HepG2 (cell line): Measurements from ENCODE around the gene GOLT1A. TPM values are rescaled to one million over a fixed set of nuclear protein-coding genes. Genes with fewer than 3 reads are reported as not detected.

Experiments
- ATAC-seq: fragments of 200-7000 bp; cut with Tn5 transposase; 3 replicates; pipeline ENCODE4 v1.9.1; 2020; ENCODE audit warnings: mild to moderate bottlenecking, moderate library complexity
- BruUV-seq: library from RNA; stranded (reverse); fragments of 400-500 nt; replicated peaks from 2 replicates; lab custom pipeline; 2021; lab: Mats Ljungman, UMichigan
- CTCF ChIA-PET: fragments of 300-600 bp; formaldehyde crosslinking; extraction: SDS; loops from one replicate; lab custom pipeline; 2021; ENCODE audit warnings: low total read pairs, inconsistent platforms, low intra/inter-chr PET ratio; lab: Yijun Ruan, JAX
- POLR2A ChIA-PET: fragments of 350-600 bp; sonication (Branson Sonifier 250); formaldehyde crosslinking; loops from one replicate; lab custom pipeline; 2020; ENCODE audit warnings: antibody characterized with exemption, inconsistent platforms; lab: Yijun Ruan, JAX
- DNase-seq: peaks from one replicate; pipeline ENCODE4 v3.0.0-alpha.2; 2015; ENCODE audit warnings: low spot score
- FAIRE-seq: peaks from 3 replicates; lab custom pipeline; 2011; peaks lifted over from hg19 to GRCh38; lab: Jason Lieb, UNC
- H2AFZ ChIP-seq: one replicate; pipeline ENCODE4 v1.6.1; 2011; ENCODE audit warnings: low read length, inconsistent platforms
- H3K27ac ChIP-seq: fragments of 300-600 bp; 3 replicates; pipeline ENCODE4 v1.8.0; 2011; ENCODE audit warnings: mixed run types, mild to moderate bottlenecking, mixed read lengths, low read length, inconsistent platforms; ENCODE audit not compliant: insufficient read depth; ENCODE audit errors: extremely low read length
- H3K27me3 ChIP-seq, 2 experiments: fragments of 200-600 bp in 1 of 2; 2 replicates in 1 of 2; 3 replicates in 1 of 2; pipeline versions ENCODE4 v1.6.0 to v1.8.0; 2011; ENCODE audit warnings: low read length in 2 of 2, mild to moderate bottlenecking in 2 of 2, moderate library complexity in 2 of 2, inconsistent platforms in 1 of 2; ENCODE audit not compliant: insufficient read depth in 2 of 2, control insufficient read depth in 1 of 2
- H3K36me3 ChIP-seq, 2 experiments: fragments of 200-600 bp in 1 of 2; replicated peaks in 1 of 2; 2 replicates in 1 of 2; 3 replicates in 1 of 2; pipeline versions ENCODE4 v1.5.1 to v1.8.0; 2011; ENCODE audit warnings: low read length in 2 of 2, inconsistent platforms in 1 of 2; ENCODE audit not compliant: insufficient read depth in 2 of 2, control insufficient read depth in 1 of 2
- H3K4me1 ChIP-seq: 2 replicates; pipeline ENCODE4 v1.5.1; 2012; ENCODE audit warnings: low read length, inconsistent platforms; ENCODE audit not compliant: insufficient read depth
- H3K4me2 ChIP-seq: 2 replicates; pipeline ENCODE4 v1.6.0; 2011; ENCODE audit warnings: low read depth, low read length, inconsistent platforms
- H3K4me3 ChIP-seq, 3 experiments: fragments of 200-600 bp in 1 of 3; sonication (generic), shearing (Covaris generic) in 1 of 3; replicated peaks in 1 of 3; 2 replicates each; pipeline ENCODE4 v1.5.1; 2011 to 2016; ENCODE audit warnings: low read length in 3 of 3, inconsistent platforms in 2 of 3, low read depth in 2 of 3, mild to moderate bottlenecking in 2 of 3, control low read depth in 1 of 3, mixed read lengths in 1 of 3; ENCODE audit not compliant: insufficient read depth in 1 of 3
- H3K79me2 ChIP-seq: one replicate; pipeline ENCODE4 v1.6.1; 2011; ENCODE audit warnings: low read length, inconsistent platforms; ENCODE audit not compliant: insufficient read depth
- H3K9ac ChIP-seq: 2 replicates; pipeline ENCODE4 v1.6.0; 2011; ENCODE audit warnings: mild to moderate bottlenecking, low read depth, low read length, inconsistent platforms; ENCODE audit not compliant: insufficient read depth
- H3K9me3 ChIP-seq: 2 replicates; pipeline ENCODE4 v1.5.1; 2012; ENCODE audit warnings: mild to moderate bottlenecking, low read length
- H4K20me1 ChIP-seq: 2 replicates; pipeline ENCODE4 v1.6.0; 2011; ENCODE audit warnings: inconsistent platforms, mild to moderate bottlenecking, low read length, moderate library complexity; ENCODE audit not compliant: insufficient read depth
- DNMT1 ChIP-seq: sonication (generic); formaldehyde crosslinking; IDR thresholded peaks from 2 replicates; pipeline ENCODE4 v1.5.1; 2020; ENCODE audit warnings: mild to moderate bottlenecking, missing genetic modification reagents
- HINFP ChIP-seq: sonication (generic); formaldehyde crosslinking; IDR thresholded peaks from 2 replicates; pipeline ENCODE4 v1.4.0; 2020; ENCODE audit warnings: low read depth, mild to moderate bottlenecking, missing genetic modification reagents
- NFAT5 ChIP-seq: sonication (generic); formaldehyde crosslinking; IDR thresholded peaks from 2 replicates; pipeline ENCODE4 v1.4.0; 2020; ENCODE audit warnings: missing genetic modification reagents
- ZNF12 ChIP-seq: sonication (generic); formaldehyde crosslinking; IDR thresholded peaks from 2 replicates; pipeline ENCODE4 v1.5.0; 2020; ENCODE audit warnings: missing genetic modification reagents
- WGBS: methylation state at CpG from one replicate; pipeline ENCODE4 v1.1.6; 2017; ENCODE audit warnings: low lambda C conversion rate; 5-methylcytosine and 5-hydroxymethylcytosine counted together
- in situ Hi-C: cut with HindIII; loops from 2 replicates; pipeline ENCODE4 v1.10.0; 2017; ENCODE audit warnings: low pct_unique_long_range_greater_than_20kb; ENCODE audit not compliant: extremely low pct_ligation_motif_present
- intact Hi-C: fragments of 100-400 bp; cut with micrococcal nuclease; formaldehyde crosslinking; loops from one replicate; pipeline ENCODE4 v1.10.0; 2022; ENCODE audit not compliant: unreplicated experiment
- polyA plus RNA-seq, 8 experiments: library from polyadenylated mRNA; depleted of rRNA in 3 of 8; stranded (reverse) in 7 of 8; unstranded in 1 of 8; fragments of >200 nt; fragmentation: Illumina TruSeq in 4 of 8; extraction: Trizol in 4 of 8; gene quantifications; 2 replicates each; pipeline versions ENCODE4 v1.2.1 to v1.2.3, GENCODE V29; 2011 to 2016; ENCODE audit warnings: low read depth in 4 of 8, missing spikeins in 1 of 8, mixed read lengths in 1 of 8; ENCODE audit not compliant: insufficient read depth in 1 of 8
- total RNA-seq, 5 experiments: library from RNA; depleted of rRNA; stranded (reverse); fragments of >200 nt; fragmentation: Illumina TruSeq; extraction: Trizol; gene quantifications; 2 replicates each; pipeline ENCODE4 v1.2.3, GENCODE V29; 2016; ENCODE audit warnings: low read depth in 1 of 5

GOLT1A gene
- total and polyA plus RNA-seq, 2 of the 13 experiments (the other 11 are each of a cell fraction or from before 2014, with no cell fraction given), result 25.8 to 28.0 TPM

DNA sequence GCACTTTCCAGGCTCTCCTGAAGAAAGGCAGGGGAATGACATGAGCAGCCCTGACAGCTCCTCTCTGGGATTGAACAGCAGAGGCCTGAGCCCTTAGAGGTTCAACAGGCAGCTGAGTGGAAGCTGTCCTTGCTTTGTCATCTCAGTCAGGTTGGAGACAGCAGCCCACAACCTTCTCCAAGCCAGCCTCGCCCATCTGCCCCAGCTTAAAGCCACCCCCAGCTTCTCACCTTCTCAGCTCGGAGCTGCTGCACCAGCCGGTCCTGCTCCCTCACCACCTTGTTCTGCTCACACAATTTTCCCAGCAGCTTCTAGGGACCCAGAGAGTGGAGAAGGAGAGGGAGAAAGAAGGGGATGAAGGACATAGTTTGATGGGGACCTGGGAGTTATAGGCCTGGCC, 35.2 kb upstream of the GOLT1A start:
- CTCF ChIA-PET, result no interaction called here
- Histone ChIP-seq H4K20me1 (no peaks in the 10 kb centered on the region), H3K36me3 (peaks cover 2 to 4% of the 10 kb centered on the region in 2 experiments; a peak in 2 of 5 replicates), H3K9me3 (no peaks in the 10 kb centered on the region), H3K79me2 (no peaks in the 10 kb centered on the region), H3K4me1 (peaks cover 10% of the 10 kb centered on the region), H3K4me3 (no peak overlapping the region), H3K27ac (no peak overlapping the region), H2AFZ (no peak overlapping the region), H3K27me3 (no peaks in the 10 kb centered on the region), H3K4me2 (no peak overlapping the region), H3K9ac (no peak overlapping the region)
- no TSS peak for BruUV-seq
- DNase-seq (no peak), ATAC-seq (no peak), FAIRE-seq (no peak)
- WGBS, result 95% methylated on average over 3 of the region's 3 CpGs
- no peak for TF ChIP-seq DNMT1 (CRISPR knock-in tag)
- TF ChIP-seq HINFP (CRISPR knock-in tag), result no peak
- no peak for TF ChIP-seq NFAT5 (CRISPR knock-in tag)
- TF ChIP-seq ZNF12, result no peak
- intact Hi-C loops (no loop called here), in situ Hi-C loops (no loop called here)
- POLR2A ChIA-PET, result no interaction called here
